ENCODE measurements around the gene CCDC152. TPM values are rescaled to one million over a fixed set of nuclear protein-coding genes. Genes with fewer than 3 reads are reported as not detected.

The CCDC152 gene
- total and polyA plus RNA-seq, 5 donors from 2014 or later, result 0.99 to 3.3 (median 1.3) TPM

- Histone ChIP-seq H3K9me3 (ENCODE audit: control insufficient read depth in 2 of 2, low read length in 2 of 2) (no peaks in the 10 kb centered on the region), H3K36me3 (ENCODE audit: control insufficient read depth, insufficient read depth, low read length) (no peaks in the 10 kb centered on the region), H3K27ac (ENCODE audit: insufficient read depth, low read length, poor library complexity, severe bottlenecking) (no peak overlapping the region), H3K4me1 (ENCODE audit: control insufficient read depth, insufficient read depth, low read length, poor library complexity, severe bottlenecking) (no peaks in the 10 kb centered on the region), H3K27me3 (ENCODE audit: control insufficient read depth, insufficient read depth, low read length) (peaks cover 15% of the 10 kb centered on the region), H3K4me3 (ENCODE audit: low read depth, low read length) (no peak overlapping the region)
- no peak overlapping the region for H3K27ac Mint-ChIP-seq
- DNase-seq (no peak), ATAC-seq (ENCODE audit: low read depth in 2 of 2) (no peak)
- no peak overlapping the region for H3K4me3 Mint-ChIP-seq
- H3K27me3 Mint-ChIP-seq, result peaks cover 5% of the 10 kb centered on the region
- no peaks in the 10 kb centered on the region for H3K4me1 Mint-ChIP-seq
- H3K9me3 Mint-ChIP-seq, result peaks cover 0 to 2% (median 0%) of the 10 kb centered on the region in 7 donors
- H3K36me3 Mint-ChIP-seq, result no peaks in the 10 kb centered on the region
Measured at GRCh38 chr5:42832060-42832459, 75.4 kb downstream of the CCDC152 start.

GRCh38 chr5:42836070-42836769 is 79.6 kb downstream of the CCDC152 start:
- Histone ChIP-seq H3K27me3 (ENCODE audit: control insufficient read depth, insufficient read depth, low read length) (peaks cover 6% of the 10 kb centered on the region), H3K9me3 (ENCODE audit: control insufficient read depth in 2 of 2, low read length in 2 of 2) (no peaks in the 10 kb centered on the region), H3K36me3 (ENCODE audit: control insufficient read depth, insufficient read depth, low read length) (no peaks in the 10 kb centered on the region), H3K27ac (ENCODE audit: insufficient read depth, low read length, poor library complexity, severe bottlenecking) (no peak overlapping the region), H3K4me1 (ENCODE audit: control insufficient read depth, insufficient read depth, low read length, poor library complexity, severe bottlenecking) (no peaks in the 10 kb centered on the region), H3K4me3 (ENCODE audit: low read depth, low read length) (no peak overlapping the region)
- ATAC-seq (ENCODE audit: low read depth in 2 of 2), result no peak
- Mint-ChIP-seq H3K27me3 (peaks cover 12% of the 10 kb centered on the region), H3K27ac (no peak overlapping the region), H3K36me3 (no peaks in the 10 kb centered on the region), H3K9me3 (peaks cover 0 to 2% (median 0%) of the 10 kb centered on the region in 7 donors), H3K4me1 (no peaks in the 10 kb centered on the region), H3K4me3 (no peak overlapping the region)
- no peak for DNase-seq

GRCh38 chr5:42837601-42838000 is 81.0 kb downstream of the CCDC152 start:
- no peaks in the 10 kb centered on the region for H3K4me1 ChIP-seq (ENCODE audit: control insufficient read depth, insufficient read depth, low read length, poor library complexity, severe bottlenecking)
- H3K36me3 ChIP-seq (ENCODE audit: control insufficient read depth, insufficient read depth, low read length), result no peaks in the 10 kb centered on the region
- H3K27me3 ChIP-seq (ENCODE audit: control insufficient read depth, insufficient read depth, low read length), result no peaks in the 10 kb centered on the region
- Mint-ChIP-seq H3K27ac (no peak overlapping the region), H3K9me3 (peaks cover 0 to 2% (median 0%) of the 10 kb centered on the region in 7 donors), H3K4me3 (no peak overlapping the region), H3K4me1 (no peaks in the 10 kb centered on the region), H3K36me3 (no peaks in the 10 kb centered on the region), H3K27me3 (peaks cover 15% of the 10 kb centered on the region)
- DNase-seq, result no peak
- no peaks in the 10 kb centered on the region for H3K9me3 ChIP-seq (ENCODE audit: control insufficient read depth in 2 of 2, low read length in 2 of 2)
- H3K4me3 ChIP-seq (ENCODE audit: low read depth, low read length), result no peak overlapping the region
- H3K27ac ChIP-seq (ENCODE audit: insufficient read depth, low read length, poor library complexity, severe bottlenecking), result no peak overlapping the region
- ATAC-seq (ENCODE audit: low read depth in 2 of 2), result no peak

GRCh38 chr5:42839196-42839595 is 82.6 kb downstream of the CCDC152 start:
- DNase-seq, result no peak
- Histone ChIP-seq H3K9me3 (ENCODE audit: control insufficient read depth in 2 of 2, low read length in 2 of 2) (no peaks in the 10 kb centered on the region), H3K36me3 (ENCODE audit: control insufficient read depth, insufficient read depth, low read length) (no peaks in the 10 kb centered on the region), H3K27ac (ENCODE audit: insufficient read depth, low read length, poor library complexity, severe bottlenecking) (no peak overlapping the region), H3K27me3 (ENCODE audit: control insufficient read depth, insufficient read depth, low read length) (no peaks in the 10 kb centered on the region), H3K4me1 (ENCODE audit: control insufficient read depth, insufficient read depth, low read length, poor library complexity, severe bottlenecking) (no peaks in the 10 kb centered on the region), H3K4me3 (ENCODE audit: low read depth, low read length) (no peak overlapping the region)
- Mint-ChIP-seq H3K27me3 (peaks cover 19% of the 10 kb centered on the region), H3K9me3 (peaks cover 0 to 6% (median under 1%) of the 10 kb centered on the region in 7 donors), H3K36me3 (no peaks in the 10 kb centered on the region), H3K27ac (no peak overlapping the region), H3K4me1 (no peaks in the 10 kb centered on the region), H3K4me3 (no peak overlapping the region)
- ATAC-seq (ENCODE audit: low read depth in 2 of 2), result no peak

GRCh38 chr5:42840269-42840668 is 83.7 kb downstream of the CCDC152 start:
- Histone ChIP-seq H3K4me1 (ENCODE audit: control insufficient read depth, insufficient read depth, low read length, poor library complexity, severe bottlenecking) (no peaks in the 10 kb centered on the region), H3K27ac (ENCODE audit: insufficient read depth, low read length, poor library complexity, severe bottlenecking) (no peak overlapping the region), H3K4me3 (ENCODE audit: low read depth, low read length) (no peak overlapping the region), H3K9me3 (ENCODE audit: control insufficient read depth in 2 of 2, low read length in 2 of 2) (no peaks in the 10 kb centered on the region), H3K27me3 (ENCODE audit: control insufficient read depth, insufficient read depth, low read length) (no peaks in the 10 kb centered on the region), H3K36me3 (ENCODE audit: control insufficient read depth, insufficient read depth, low read length) (no peaks in the 10 kb centered on the region)
- Mint-ChIP-seq H3K27me3 (peaks cover 19% of the 10 kb centered on the region), H3K9me3 (peaks cover 0 to 6% (median 0%) of the 10 kb centered on the region in 7 donors), H3K4me1 (no peaks in the 10 kb centered on the region), H3K27ac (no peak overlapping the region), H3K4me3 (no peak overlapping the region), H3K36me3 (no peaks in the 10 kb centered on the region)
- DNase-seq, result no peak
- no peak for ATAC-seq (ENCODE audit: low read depth in 2 of 2)

- no peaks in the 10 kb centered on the region for H3K27me3 ChIP-seq (ENCODE audit: control insufficient read depth, insufficient read depth, low read length)
- no peak overlapping the region for H3K4me3 ChIP-seq (ENCODE audit: low read depth, low read length)
- no peaks in the 10 kb centered on the region for H3K4me1 Mint-ChIP-seq
- H3K36me3 ChIP-seq (ENCODE audit: control insufficient read depth, insufficient read depth, low read length), result no peaks in the 10 kb centered on the region
- no peak overlapping the region for H3K27ac ChIP-seq (ENCODE audit: insufficient read depth, low read length, poor library complexity, severe bottlenecking)
- ATAC-seq (ENCODE audit: low read depth in 2 of 2) (no peak), DNase-seq (no peak)
- H3K27me3 Mint-ChIP-seq, result peaks cover 21% of the 10 kb centered on the region
- H3K36me3 Mint-ChIP-seq, result no peaks in the 10 kb centered on the region
- H3K4me3 Mint-ChIP-seq, result peak overlapping the region in 1 of 4 donors; percentile 38
- H3K9me3 Mint-ChIP-seq, result peaks cover 0 to 6% (median 0%) of the 10 kb centered on the region in 7 donors
- no peaks in the 10 kb centered on the region for H3K4me1 ChIP-seq (ENCODE audit: control insufficient read depth, insufficient read depth, low read length, poor library complexity, severe bottlenecking)
- H3K27ac Mint-ChIP-seq, result no peak overlapping the region
- H3K9me3 ChIP-seq (ENCODE audit: control insufficient read depth in 2 of 2, low read length in 2 of 2), result no peaks in the 10 kb centered on the region
Measured at GRCh38 chr5:42840842-42841567, 84.4 kb downstream of the CCDC152 start.

- H3K4me3 ChIP-seq (ENCODE audit: low read depth, low read length), result no peak overlapping the region
- H3K27me3 ChIP-seq (ENCODE audit: control insufficient read depth, insufficient read depth, low read length), result no peaks in the 10 kb centered on the region
- no peak overlapping the region for H3K27ac ChIP-seq (ENCODE audit: insufficient read depth, low read length, poor library complexity, severe bottlenecking)
- no peak overlapping the region for H3K4me3 Mint-ChIP-seq
- H3K27me3 Mint-ChIP-seq, result peaks cover 24% of the 10 kb centered on the region
- no peaks in the 10 kb centered on the region for H3K36me3 Mint-ChIP-seq
- no peaks in the 10 kb centered on the region for H3K4me1 ChIP-seq (ENCODE audit: control insufficient read depth, insufficient read depth, low read length, poor library complexity, severe bottlenecking)
- ATAC-seq (ENCODE audit: low read depth in 2 of 2) (no peak), DNase-seq (no peak)
- H3K4me1 Mint-ChIP-seq, result no peaks in the 10 kb centered on the region
- H3K9me3 ChIP-seq (ENCODE audit: control insufficient read depth in 2 of 2, low read length in 2 of 2), result no peaks in the 10 kb centered on the region
- H3K27ac Mint-ChIP-seq, result no peak overlapping the region
- peaks cover 0 to 6% (median 0%) of the 10 kb centered on the region in 7 donors for H3K9me3 Mint-ChIP-seq
- no peaks in the 10 kb centered on the region for H3K36me3 ChIP-seq (ENCODE audit: control insufficient read depth, insufficient read depth, low read length)
Measured at GRCh38 chr5:42842921-42843641, 86.5 kb downstream of the CCDC152 start.
